Thyroid gland (tissue), 4 donors: ENCODE data around the gene PPP4R3B. TPM values are rescaled to one million over a fixed set of nuclear protein-coding genes. Genes with fewer than 3 reads are reported as not detected.

ENCODE experiments used
- DNase-seq, 2 donors: peaks; one replicate each; pipeline ENCODE4 v3.0.0-alpha.2; 2019
- H3K27ac ChIP-seq, 3 donors: fragments of 200-600 bp; sonication (generic); 1 replicate in 2 of 3; 2 replicates in 1 of 3; pipeline ENCODE4 v1.5.1; 2016 to 2019; ENCODE audit warnings: mild to moderate bottlenecking in 1 of 3, moderate library complexity in 1 of 3
- H3K27me3 ChIP-seq: fragments of 200-600 bp; sonication (generic); one replicate; pipeline ENCODE4 v1.5.1; 2019
- H3K36me3 ChIP-seq, 2 donors: fragments of 200-600 bp; sonication (generic); one replicate each; pipeline ENCODE4 v1.5.1; 2016 to 2019
- H3K4me1 ChIP-seq, 2 donors: fragments of 200-600 bp; sonication (generic); one replicate each; pipeline ENCODE4 v1.5.1; 2017 to 2019
- H3K4me3 ChIP-seq, 3 donors: fragments of 200-600 bp; sonication (generic); replicated peaks in 1 of 3; 1 replicate in 2 of 3; 2 replicates in 1 of 3; pipeline ENCODE4 v1.5.1; 2016; ENCODE audit warnings: mild to moderate bottlenecking in 1 of 3
- H3K9me3 ChIP-seq: fragments of 200-600 bp; sonication (generic); one replicate; pipeline ENCODE4 v1.5.1; 2017
- POLR2A ChIP-seq, 2 donors: fragments of 450-650 bp; IDR thresholded peaks; one replicate each; pipeline ENCODE4 v1.6.1; 2017; ENCODE audit warnings: antibody characterized with exemption in 2 of 2, mild to moderate bottlenecking in 2 of 2, moderate library complexity in 1 of 2
- WGBS, 2 donors: methylation state at CpG; one replicate each; pipeline ENCODE4 v1.1.5; 2017; 5-methylcytosine and 5-hydroxymethylcytosine counted together
- intact Hi-C: fragments of 100-400 bp; cut with DNase I; formaldehyde crosslinking; loops from one replicate; pipeline ENCODE4 v1.15.1; 2023
- total RNA-seq, 4 donors: library from RNA; depleted of rRNA; stranded (reverse); fragments of >200 nt; gene quantifications; one replicate each; pipeline ENCODE4 v1.2.3, GENCODE V29; 2016
- TF ChIP-seq, protein P1 (sequence below), 6 experiments: fragments of 200-600 bp in 3 of 6; fragments of 450-650 bp in 3 of 6; sonication (generic) in 3 of 6; IDR thresholded peaks; one replicate each; pipeline ENCODE4 v1.5.1; 2016 to 2019; ENCODE audit warnings: antibody characterized with exemption in 6 of 6, mild to moderate bottlenecking in 2 of 6, inconsistent platforms in 1 of 6, moderate library complexity in 1 of 6

PPP4R3B gene
- total RNA-seq, 4 donors from 2014 or later, result 76.2 to 88.0 (median 82.6) TPM

- intact Hi-C loops, result no loop called here
- no peaks in the 10 kb centered on the region for H3K4me1 ChIP-seq
- H3K27ac ChIP-seq, result no peak overlapping the region
- TF ChIP-seq POLR2A (IDR thresholded peaks at IDR 0.05), result no peak
- TF ChIP-seq, protein P1, sequence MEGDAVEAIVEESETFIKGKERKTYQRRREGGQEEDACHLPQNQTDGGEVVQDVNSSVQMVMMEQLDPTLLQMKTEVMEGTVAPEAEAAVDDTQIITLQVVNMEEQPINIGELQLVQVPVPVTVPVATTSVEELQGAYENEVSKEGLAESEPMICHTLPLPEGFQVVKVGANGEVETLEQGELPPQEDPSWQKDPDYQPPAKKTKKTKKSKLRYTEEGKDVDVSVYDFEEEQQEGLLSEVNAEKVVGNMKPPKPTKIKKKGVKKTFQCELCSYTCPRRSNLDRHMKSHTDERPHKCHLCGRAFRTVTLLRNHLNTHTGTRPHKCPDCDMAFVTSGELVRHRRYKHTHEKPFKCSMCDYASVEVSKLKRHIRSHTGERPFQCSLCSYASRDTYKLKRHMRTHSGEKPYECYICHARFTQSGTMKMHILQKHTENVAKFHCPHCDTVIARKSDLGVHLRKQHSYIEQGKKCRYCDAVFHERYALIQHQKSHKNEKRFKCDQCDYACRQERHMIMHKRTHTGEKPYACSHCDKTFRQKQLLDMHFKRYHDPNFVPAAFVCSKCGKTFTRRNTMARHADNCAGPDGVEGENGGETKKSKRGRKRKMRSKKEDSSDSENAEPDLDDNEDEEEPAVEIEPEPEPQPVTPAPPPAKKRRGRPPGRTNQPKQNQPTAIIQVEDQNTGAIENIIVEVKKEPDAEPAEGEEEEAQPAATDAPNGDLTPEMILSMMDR (IDR thresholded peaks at IDR 0.05), result no peak
- no peak for DNase-seq
- no peaks in the 10 kb centered on the region for H3K9me3 ChIP-seq
- H3K36me3 ChIP-seq, result peaks cover 27 to 30% of the 10 kb centered on the region in 2 donors
- 85 to 88% methylated on average over 6 of the region's 6 CpGs for WGBS, 2 donors
- H3K27me3 ChIP-seq, result no peaks in the 10 kb centered on the region
- no peak overlapping the region for H3K4me3 ChIP-seq
These were observed 86.8 kb downstream of the PPP4R3B start for GRCh38 chr2:55530539-55531081.

DNA sequence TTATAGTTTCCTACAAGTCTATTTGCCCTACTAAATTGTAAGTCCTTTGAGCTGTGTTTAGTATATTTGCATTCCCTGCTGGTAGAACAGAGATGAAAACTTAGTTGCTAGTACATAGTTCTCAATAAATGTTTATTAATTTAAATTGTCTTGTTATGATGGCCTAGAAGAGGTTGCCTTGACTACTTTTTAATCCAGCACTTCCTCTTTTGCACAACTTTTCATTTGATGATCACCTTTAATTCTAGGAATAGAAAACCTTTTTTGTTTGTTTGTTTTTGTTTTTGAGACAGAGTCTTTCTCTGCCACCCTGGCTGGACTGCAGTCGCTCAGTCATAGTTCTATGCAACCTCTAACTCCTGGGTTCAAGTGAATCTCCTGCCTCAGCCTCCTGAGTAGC, 91.2 kb downstream of the PPP4R3B start:
- intact Hi-C loops, result loop anchor here (10.0 kb wide), 1 partner anchor 89 kb away; the partner anchor contains the start of gene PPP4R3B
- H3K9me3 ChIP-seq, result no peaks in the 10 kb centered on the region
- H3K27me3 ChIP-seq, result no peaks in the 10 kb centered on the region
- no peak for TF ChIP-seq POLR2A (IDR thresholded peaks at IDR 0.05)
- TF ChIP-seq, protein P1 (IDR thresholded peaks at IDR 0.05), result no peak
- no peak overlapping the region for H3K4me3 ChIP-seq
- DNase-seq, result no peak
- 95 to 100% methylated on average over 1 of the region's 1 CpG for WGBS, 2 donors
- no peak overlapping the region for H3K27ac ChIP-seq
- H3K4me1 ChIP-seq, result no peaks in the 10 kb centered on the region
- peaks cover 31 to 37% of the 10 kb centered on the region in 2 donors for H3K36me3 ChIP-seq

DNA sequence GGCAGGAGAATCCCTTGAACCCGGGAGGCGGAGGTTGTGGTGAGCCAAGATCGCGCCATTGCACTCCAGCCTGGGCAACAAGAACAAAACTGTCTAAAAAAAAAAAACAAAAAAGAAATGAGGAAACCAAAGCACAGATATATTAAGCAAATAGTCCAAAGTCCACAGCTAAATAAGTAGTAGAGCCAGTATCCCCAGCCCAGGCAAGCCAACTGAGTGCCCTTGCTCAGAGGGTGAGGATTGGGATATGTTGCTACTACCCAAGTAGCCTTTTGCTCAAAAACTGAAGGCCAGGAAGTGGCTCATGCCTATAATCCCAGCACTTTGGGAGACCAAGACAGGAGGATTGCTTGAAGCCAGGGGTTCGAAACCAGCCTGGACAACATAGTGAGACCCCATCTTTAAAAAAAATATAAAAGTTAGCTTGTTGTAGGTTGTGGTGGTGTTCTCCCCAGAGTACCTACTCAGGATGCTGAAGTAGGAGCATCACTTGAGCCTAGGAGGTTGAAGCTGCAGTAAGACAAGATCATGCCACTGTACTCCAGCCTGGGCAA, 92.5 kb downstream of the PPP4R3B start:
- H3K4me1 ChIP-seq, result peaks cover 0 to 6% of the 10 kb centered on the region in 2 donors
- H3K27me3 ChIP-seq, result no peaks in the 10 kb centered on the region
- TF ChIP-seq, protein P1 (IDR thresholded peaks at IDR 0.05), result no peak
- no peak for TF ChIP-seq POLR2A (IDR thresholded peaks at IDR 0.05)
- H3K4me3 ChIP-seq, result no peak overlapping the region
- 99% methylated on average over 5 of the region's 5 CpGs for WGBS, 2 donors
- H3K36me3 ChIP-seq, result peaks cover 26 to 27% of the 10 kb centered on the region in 2 donors
- H3K27ac ChIP-seq, result no peak overlapping the region
- no peak for DNase-seq
- intact Hi-C loops, result loop anchor here (10.0 kb wide), 1 partner anchor 90 kb away; the partner anchor contains the start of gene PPP4R3B
- H3K9me3 ChIP-seq, result no peaks in the 10 kb centered on the region

GRCh38 chr2:55519938-55520885, 97.2 kb downstream of the PPP4R3B start:
- Histone ChIP-seq H3K9me3 (no peaks in the 10 kb centered on the region), H3K4me1 (peaks cover 6 to 7% of the 10 kb centered on the region in 2 donors), H3K27ac (peak overlapping the region; percentile 56 to 91 (median 83)), H3K4me3 (peak overlapping the region; percentile 81 to 92 (median 86)), H3K27me3 (no peaks in the 10 kb centered on the region), H3K36me3 (peaks cover 7 to 12% of the 10 kb centered on the region in 2 donors)
- TF ChIP-seq, protein P1 (IDR thresholded peaks at IDR 0.05), result no peak
- TF ChIP-seq POLR2A (IDR thresholded peaks at IDR 0.05), result no peak
- 5% methylated on average over 35 of the region's 35 CpGs for WGBS, 2 donors
- intact Hi-C loops, result loop anchor here (10.0 kb wide), 1 partner anchor 95 kb away; the partner anchor contains the start of gene PPP4R3B
- DNase-seq, result peak; percentile 36 to 39
